HCT116 (cell line): ENCODE results near the gene FRMD7. TPM values are rescaled to one million over a fixed set of nuclear protein-coding genes. Genes with fewer than 3 reads are reported as not detected.
A peak's percentile ranks its signal among the peaks of the same experiment; 100 is the strongest.

ENCODE experiments used
- ATAC-seq: fragments of 200-7000 bp; cut with Tn5 transposase; 2 replicates; pipeline ENCODE4 v1.9.1; 2020; ENCODE audit warnings: mild to moderate bottlenecking, moderate library complexity
- BruUV-seq: library from RNA; stranded (reverse); fragments of 400-500 nt; replicated peaks from 2 replicates; lab custom pipeline; 2021; lab: Mats Ljungman, UMichigan
- CTCF ChIA-PET: fragments of 300-600 bp; sonication (Branson Sonifier 250); formaldehyde crosslinking; loops from one replicate; lab custom pipeline; 2021; ENCODE audit warnings: antibody characterized with exemption; lab: Charles Lee
- POLR2A ChIA-PET: fragments of 300-600, 350-600 bp; sonication (Branson Sonifier 250); formaldehyde crosslinking; loops from one replicate; lab custom pipeline; 2021; ENCODE audit warnings: antibody characterized with exemption; lab: Charles Lee
- RAD21 ChIA-PET, 2 experiments: fragments of 300-600 bp; sonication (Branson Sonifier 250); formaldehyde crosslinking; loops; one replicate each; lab custom pipeline; 2023; ENCODE audit warnings: low total read pairs in 2 of 2; ENCODE audit not compliant: uncharacterized antibody in 2 of 2, unreplicated experiment in 2 of 2, low non-redundant PET in 1 of 2; lab: Charles Lee
- DNase-seq: peaks from one replicate; pipeline ENCODE4 v3.0.0-alpha.2; 2010; ENCODE audit warnings: low read depth, low spot score
- H2AFZ ChIP-seq: fragments of 200-600 bp; shearing (Covaris generic), sonication (generic); 2 replicates; pipeline ENCODE4 v1.6.1; 2017; ENCODE audit warnings: low read depth, mixed run types, mixed read lengths, antibody characterized with exemption, low read length; ENCODE audit not compliant: poor library complexity, severe bottlenecking
- H3K27ac ChIP-seq: 2 replicates; pipeline ENCODE4 v1.5.1; 2012; ENCODE audit warnings: low read depth, low read length
- H3K27me3 ChIP-seq: fragments of 200-600 bp; sonication (generic); 2 replicates; pipeline ENCODE4 v1.6.1; 2016; ENCODE audit warnings: mixed run types, low read length, mixed read lengths; ENCODE audit not compliant: insufficient read depth
- H3K36me3 ChIP-seq, 2 experiments: fragments of 200-500 bp in 1 of 2; fragments of 200-600 bp in 1 of 2; sonication (Bioruptor generic) in 1 of 2; sonication (generic) in 1 of 2; 2 replicates each; pipeline versions ENCODE4 v1.5.1 to v1.6.1; 2014 to 2016; ENCODE audit warnings: low read length in 2 of 2, inconsistent platforms in 1 of 2, mixed read lengths in 1 of 2, mixed run types in 1 of 2; ENCODE audit not compliant: insufficient read depth in 2 of 2, control insufficient read depth in 1 of 2
- H3K4me1 ChIP-seq, 2 experiments: fragments of 200-600 bp in 1 of 2; sonication (generic) in 1 of 2; 2 replicates each; pipeline versions ENCODE4 v1.5.1 to v1.6.1; 2012 to 2017; ENCODE audit warnings: low read length in 2 of 2, inconsistent platforms in 1 of 2, mild to moderate bottlenecking in 1 of 2, mixed read lengths in 1 of 2, mixed run types in 1 of 2, moderate library complexity in 1 of 2; ENCODE audit not compliant: insufficient read depth in 2 of 2, control insufficient read depth in 1 of 2
- H3K4me2 ChIP-seq: fragments of 200-600 bp; sonication (generic); 2 replicates; pipeline ENCODE4 v1.6.1; 2017; ENCODE audit warnings: mixed run types, low read length, mixed read lengths
- H3K4me3 ChIP-seq, 2 experiments: fragments of 200-600 bp in 1 of 2; sonication (generic) in 1 of 2; replicated peaks in 1 of 2; 2 replicates each; pipeline ENCODE4 v1.5.1; 2011 to 2016; ENCODE audit warnings: low read length in 2 of 2, control low read depth in 1 of 2, low read depth in 1 of 2, mild to moderate bottlenecking in 1 of 2, mixed read lengths in 1 of 2, mixed run types in 1 of 2
- H3K79me2 ChIP-seq: fragments of 200-600 bp; sonication (generic); 2 replicates; pipeline ENCODE4 v1.6.1; 2017; ENCODE audit warnings: mild to moderate bottlenecking, mixed run types, low read length, moderate library complexity, mixed read lengths; ENCODE audit not compliant: insufficient read depth
- H3K9ac ChIP-seq: fragments of 200-600 bp; sonication (generic); 2 replicates; pipeline ENCODE4 v1.6.1; 2016; ENCODE audit warnings: low read length, mixed read lengths
- H3K9me2 ChIP-seq: fragments of 200-600 bp; sonication (generic), shearing (Covaris generic); 2 replicates; pipeline ENCODE4 v1.6.1; 2017; ENCODE audit warnings: mixed run types, mild to moderate bottlenecking, moderate library complexity; ENCODE audit not compliant: insufficient read depth
- H3K9me3 ChIP-seq, 2 experiments: fragments of 200-500 bp in 1 of 2; fragments of 200-600 bp in 1 of 2; sonication (Bioruptor generic) in 1 of 2; sonication (generic) in 1 of 2; 2 replicates each; pipeline ENCODE4 v1.6.1; 2014 to 2017; ENCODE audit warnings: low read length in 2 of 2, mixed read lengths in 2 of 2, inconsistent platforms in 1 of 2, low read depth in 1 of 2, mild to moderate bottlenecking in 1 of 2, mixed run types in 1 of 2, moderate library complexity in 1 of 2; ENCODE audit not compliant: control insufficient read depth in 1 of 2, insufficient read depth in 1 of 2
- H4K20me1 ChIP-seq: fragments of 200-600 bp; sonication (generic), shearing (Covaris generic); 2 replicates; pipeline ENCODE4 v1.6.1; 2017; ENCODE audit warnings: mixed run types, mild to moderate bottlenecking, moderate library complexity; ENCODE audit not compliant: insufficient read depth
- CEBPB ChIP-seq: IDR thresholded peaks from 2 replicates; pipeline ENCODE4 v1.6.1; 2012; ENCODE audit warnings: low read depth
- EZH2phosphoT487 ChIP-seq: fragments of 200-600 bp; IDR thresholded peaks from 2 replicates; pipeline ENCODE4 v1.6.1; 2018; ENCODE audit warnings: antibody characterized with exemption, borderline replicate concordance
- JUND ChIP-seq: IDR thresholded peaks from 2 replicates; pipeline ENCODE4 v1.6.1; 2012
- POLR2A ChIP-seq: IDR thresholded peaks from 2 replicates; pipeline ENCODE4 v1.7.0; 2011; ENCODE audit warnings: borderline replicate concordance; ENCODE audit not compliant: insufficient read depth, insufficient read length; ENCODE audit errors: extremely low read depth
- RAD21 ChIP-seq: IDR thresholded peaks from 2 replicates; pipeline ENCODE4 v1.6.1; 2012; ENCODE audit warnings: low read depth, mild to moderate bottlenecking
- REST ChIP-seq: IDR thresholded peaks from 2 replicates; pipeline ENCODE4 v1.6.1; 2012; ENCODE audit warnings: low read depth
- SIN3A ChIP-seq: IDR thresholded peaks from 2 replicates; pipeline ENCODE4 v1.6.1; 2012; ENCODE audit warnings: low read depth
- intact Hi-C: fragments of 100-400 bp; cut with micrococcal nuclease; formaldehyde crosslinking; loops from 2 replicates; pipeline ENCODE4 v1.10.0; 2022
- total RNA-seq: library from RNA; stranded (reverse); gene quantifications from one replicate; pipeline ENCODE4 v1.2.1, GENCODE V29; 2021; ENCODE audit not compliant: unreplicated experiment
- TF ChIP-seq, protein P1 (sequence below), 3 experiments: fragments of 200-600 bp in 1 of 3; sonication (generic) in 1 of 3; IDR thresholded peaks in 2 of 3; conservative IDR thresholded peaks in 1 of 3; 2 replicates each; pipeline ENCODE4 v1.5.1; 2012 to 2017; ENCODE audit warnings: low read depth in 2 of 3, low read length in 2 of 3, antibody characterized with exemption in 1 of 3, borderline replicate concordance in 1 of 3, control low read depth in 1 of 3, mild to moderate bottlenecking in 1 of 3, mixed read lengths in 1 of 3, mixed run types in 1 of 3, moderate library complexity in 1 of 3; ENCODE audit not compliant: insufficient read depth in 1 of 3

FRMD7 gene
- total RNA-seq, 1 experiment from 2014 or later, result not detected

- ChIA-PET POLR2A (no interaction called here), CTCF (interaction anchor here (1.0 to 3.2 kb wide), 8 partner anchors 9 to 243 kb away, joined by 3 to 16 read pairs (median 6); no protein-coding TSS in a partner anchor), RAD21 (no interaction called here)
- Histone ChIP-seq H3K4me2 (no peak overlapping the region), H3K4me1 (no peaks in the 10 kb centered on the region), H3K9ac (no peak overlapping the region), H4K20me1 (no peaks in the 10 kb centered on the region), H3K9me2 (no peaks in the 10 kb centered on the region), H3K4me3 (no peak overlapping the region), H3K27ac (no peak overlapping the region), H3K27me3 (no peaks in the 10 kb centered on the region), H2AFZ (no peak overlapping the region), H3K9me3 (no peaks in the 10 kb centered on the region), H3K36me3 (no peaks in the 10 kb centered on the region), H3K79me2 (no peaks in the 10 kb centered on the region)
- ATAC-seq (no peak), DNase-seq (no peak)
- TF ChIP-seq EZH2phosphoT487, result no peak
- peak; percentile 46; the same call in 1 of the 2 replicates for TF ChIP-seq RAD21
- TF ChIP-seq, protein P1, sequence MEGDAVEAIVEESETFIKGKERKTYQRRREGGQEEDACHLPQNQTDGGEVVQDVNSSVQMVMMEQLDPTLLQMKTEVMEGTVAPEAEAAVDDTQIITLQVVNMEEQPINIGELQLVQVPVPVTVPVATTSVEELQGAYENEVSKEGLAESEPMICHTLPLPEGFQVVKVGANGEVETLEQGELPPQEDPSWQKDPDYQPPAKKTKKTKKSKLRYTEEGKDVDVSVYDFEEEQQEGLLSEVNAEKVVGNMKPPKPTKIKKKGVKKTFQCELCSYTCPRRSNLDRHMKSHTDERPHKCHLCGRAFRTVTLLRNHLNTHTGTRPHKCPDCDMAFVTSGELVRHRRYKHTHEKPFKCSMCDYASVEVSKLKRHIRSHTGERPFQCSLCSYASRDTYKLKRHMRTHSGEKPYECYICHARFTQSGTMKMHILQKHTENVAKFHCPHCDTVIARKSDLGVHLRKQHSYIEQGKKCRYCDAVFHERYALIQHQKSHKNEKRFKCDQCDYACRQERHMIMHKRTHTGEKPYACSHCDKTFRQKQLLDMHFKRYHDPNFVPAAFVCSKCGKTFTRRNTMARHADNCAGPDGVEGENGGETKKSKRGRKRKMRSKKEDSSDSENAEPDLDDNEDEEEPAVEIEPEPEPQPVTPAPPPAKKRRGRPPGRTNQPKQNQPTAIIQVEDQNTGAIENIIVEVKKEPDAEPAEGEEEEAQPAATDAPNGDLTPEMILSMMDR (IDR thresholded peaks at IDR 0.05 in 2 of 3, conservative IDR thresholded peaks at IDR 0.05 in 1 of 3; ENCODE audit: borderline replicate concordance in 1 of 3, insufficient read depth in 1 of 3, low read depth in 2 of 3, low read length in 2 of 3), result peak; percentile 7 to 38 (median 10); a peak in 2 of 6 replicates
- TF ChIP-seq POLR2A, result no peak
- intact Hi-C loops, result loop anchor here (1.0 to 5.0 kb wide), 2 partner anchors 48 to 229 kb away; partner anchors contain the start of gene STK26
- no TSS peak for BruUV-seq
Observed at GRCh38 chrX:132071254-132071653, 56.6 kb downstream of the FRMD7 start.

DNA sequence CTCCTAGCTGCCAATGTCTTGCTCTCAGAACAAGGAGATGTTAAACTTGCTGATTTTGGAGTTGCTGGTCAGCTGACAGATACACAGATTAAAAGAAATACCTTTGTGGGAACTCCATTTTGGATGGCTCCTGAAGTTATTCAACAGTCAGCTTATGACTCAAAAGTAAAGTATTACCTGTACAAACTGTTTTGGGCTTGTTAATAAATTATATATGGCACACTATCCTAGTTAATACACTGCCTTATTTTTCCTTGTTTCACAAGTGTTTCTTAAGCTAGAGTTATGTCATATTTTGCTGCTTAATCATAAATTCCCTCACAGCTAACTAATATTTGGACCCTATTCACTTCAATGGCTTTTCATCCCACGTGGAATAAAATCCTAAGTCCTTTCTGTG lies 59.4 kb downstream of the FRMD7 start:
- no TSS peak for BruUV-seq
- H3K9ac ChIP-seq, result no peak overlapping the region
- CTCF ChIA-PET, result no interaction called here
- no peaks in the 10 kb centered on the region for H3K4me1 ChIP-seq
- no peak overlapping the region for H2AFZ ChIP-seq
- no peaks in the 10 kb centered on the region for H3K9me3 ChIP-seq
- no peak overlapping the region for H3K4me2 ChIP-seq
- no peaks in the 10 kb centered on the region for H4K20me1 ChIP-seq
- RAD21 ChIA-PET, result interaction anchor here in 1 of 2 experiments (0.6 kb wide), 1 partner anchor 168 kb away, joined by 8 read pairs; no protein-coding TSS in a partner anchor
- H3K27me3 ChIP-seq, result no peaks in the 10 kb centered on the region
- POLR2A ChIA-PET, result no interaction called here
- DNase-seq (no peak), ATAC-seq (no peak)
- intact Hi-C loops, result no loop called here
- H3K36me3 ChIP-seq, result no peaks in the 10 kb centered on the region
- H3K79me2 ChIP-seq, result no peaks in the 10 kb centered on the region
- H3K27ac ChIP-seq, result no peak overlapping the region
- TF ChIP-seq REST (no peak), CEBPB (no peak), SIN3A (no peak), RAD21 (no peak), JUND (no peak)
- no peak overlapping the region for H3K4me3 ChIP-seq
- H3K9me2 ChIP-seq, result no peaks in the 10 kb centered on the region
